NCI-H1694 treated with DMSO at 0.1 percent for 48 hours (cell line): ENCODE data around the gene MID1.

ENCODE experiments used
- DNase-seq: peaks from one replicate; lab custom pipeline; 2025; lab: John Stamatoyannopoulos, UW

Gene MID1

GRCh38 chrX:10529344-10529743 is 91.0 kb downstream of the MID1 start:
- no peak for DNase-seq

- no peak for DNase-seq
These were observed 93.9 kb downstream of the MID1 start for GRCh38 chrX:10526451-10526850.

GRCh38 chrX:10525381-10526120 is 94.8 kb downstream of the MID1 start:
- DNase-seq: no peak

- DNase-seq: no peak
These were observed 95.8 kb downstream of the MID1 start for GRCh38 chrX:10524578-10524977.

DNA sequence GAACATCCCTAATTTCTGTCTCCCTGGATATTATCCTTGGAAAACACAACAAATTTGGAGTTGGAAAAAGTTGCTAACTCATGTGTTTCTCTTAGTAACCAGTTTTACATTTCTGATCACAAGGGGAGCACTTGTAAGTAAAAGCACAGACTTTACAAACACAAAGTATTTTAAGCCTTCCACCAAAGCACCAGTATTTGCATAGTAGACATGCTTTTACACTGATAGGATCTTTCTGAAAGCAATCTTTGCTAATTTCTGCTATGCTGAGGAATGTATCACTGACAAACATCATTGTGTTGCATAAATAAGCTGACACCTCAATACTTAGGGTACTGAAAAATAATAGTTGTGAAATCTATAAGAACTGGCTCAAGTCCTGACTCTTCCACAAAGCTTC is 100.6 kb downstream of the MID1 start:
- DNase-seq: no peak

DNA sequence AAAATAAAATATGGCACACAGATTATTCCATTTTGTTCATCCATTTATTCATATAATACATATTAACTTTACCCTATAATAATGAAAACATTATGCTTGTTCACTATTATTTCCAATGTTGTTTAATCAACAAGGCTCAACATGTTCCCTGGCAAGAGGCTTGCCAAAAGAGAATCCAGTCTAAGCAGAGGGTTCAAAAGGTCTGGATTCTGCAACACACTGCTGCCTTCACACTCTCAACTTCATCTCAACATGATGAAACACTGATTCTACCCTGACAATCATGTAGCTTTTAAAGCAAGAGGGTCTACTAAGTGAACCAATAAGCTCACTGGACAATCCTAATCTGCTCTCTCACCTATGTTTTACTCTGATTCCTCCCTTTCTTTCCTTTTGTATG is 101.1 kb downstream of the MID1 start:
- DNase-seq: no peak

GRCh38 chrX:10518073-10518472 is 102.3 kb downstream of the MID1 start:
- no peak for DNase-seq

DNA sequence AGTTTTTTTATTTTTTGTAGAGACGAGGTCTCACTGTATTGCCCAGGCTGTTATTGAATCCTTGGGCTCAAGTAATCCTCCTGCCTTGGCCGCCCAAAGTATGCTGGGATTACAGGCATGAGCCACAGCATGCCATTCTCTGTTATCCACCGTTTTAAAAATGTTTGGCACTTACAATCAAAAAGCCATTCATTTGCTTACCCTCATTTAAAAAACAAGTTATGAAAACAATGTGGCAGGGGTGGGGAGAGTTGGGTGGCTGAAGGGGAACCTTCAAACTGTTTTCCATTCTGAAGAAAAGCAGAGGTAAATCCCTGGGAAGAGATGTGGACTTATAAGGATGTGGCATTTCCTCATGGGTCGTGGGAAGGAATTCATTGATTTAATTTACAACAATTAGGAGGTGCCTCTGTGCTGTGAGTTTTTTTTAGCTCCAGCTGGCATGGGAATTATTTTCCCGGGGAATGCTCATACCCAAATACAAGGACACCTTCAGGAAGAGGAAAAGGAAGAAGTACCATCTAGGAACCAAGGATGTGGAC is 103.5 kb downstream of the MID1 start:
- no peak for DNase-seq

DNA sequence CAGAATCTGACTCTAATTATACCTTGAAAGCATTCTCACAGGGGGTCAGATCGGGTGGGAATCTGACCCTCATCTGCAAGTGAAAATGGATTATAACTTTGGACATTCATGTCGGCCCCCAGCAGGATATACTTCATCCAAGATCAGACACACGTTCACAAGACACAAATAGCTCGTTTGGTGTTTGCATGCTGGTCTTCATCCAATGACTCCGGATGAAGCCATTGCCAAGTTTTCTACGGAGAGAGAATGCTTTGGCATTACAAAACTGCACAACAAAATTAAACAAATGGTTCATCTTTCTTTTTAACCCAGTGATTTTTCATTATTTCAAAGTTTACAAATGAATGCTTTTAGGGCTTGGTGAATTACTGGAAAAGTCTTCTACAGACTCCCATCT is 105.5 kb downstream of the MID1 start:
- DNase-seq: no peak

- DNase-seq: no peak
These were observed 106.4 kb downstream of the MID1 start for GRCh38 chrX:10513974-10514373.

DNA sequence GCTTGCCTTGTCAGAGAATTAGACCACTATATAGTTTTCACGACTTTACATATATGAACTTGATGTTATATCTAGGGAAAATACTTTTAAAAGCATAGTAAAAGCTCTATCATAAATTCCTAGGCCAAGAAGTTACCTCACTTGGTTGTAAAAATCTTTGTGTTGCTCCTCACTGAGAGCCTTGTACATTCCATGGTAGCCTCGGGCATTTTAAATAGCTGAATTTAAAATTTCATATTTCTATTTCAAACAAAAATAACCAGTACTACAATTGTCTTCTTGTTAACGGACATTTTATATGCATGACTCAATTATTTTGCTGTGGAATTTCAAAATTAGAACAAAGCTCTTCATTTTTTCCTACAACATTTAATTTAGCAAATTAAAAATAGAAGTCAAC is 107.6 kb downstream of the MID1 start:
- DNase-seq: no peak

- DNase-seq: no peak
These were observed 108.1 kb downstream of the MID1 start for GRCh38 chrX:10512258-10512657.

- DNase-seq: no peak
These were observed 111.0 kb downstream of the MID1 start for GRCh38 chrX:10509397-10509796.

DNA sequence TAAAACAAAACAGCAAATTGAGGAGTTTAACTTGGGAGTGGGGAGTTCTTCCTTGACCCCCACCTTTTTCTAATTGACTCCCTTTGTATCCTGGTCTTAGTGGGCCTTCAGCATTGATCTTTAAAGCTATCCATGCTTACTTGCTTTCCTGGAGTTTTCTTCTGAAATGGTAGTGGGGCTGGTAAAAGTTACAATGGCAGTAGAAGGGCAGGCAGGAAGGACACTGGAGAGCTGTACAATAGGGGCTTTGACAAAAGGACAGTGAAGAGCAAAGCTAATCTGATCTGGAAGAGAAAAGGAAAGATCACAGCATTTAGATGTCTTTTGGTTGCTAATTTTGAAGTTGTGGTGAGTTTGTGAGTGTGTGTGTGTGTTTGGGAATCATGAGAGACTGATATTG is 111.5 kb downstream of the MID1 start:
- DNase-seq: no peak

DNA sequence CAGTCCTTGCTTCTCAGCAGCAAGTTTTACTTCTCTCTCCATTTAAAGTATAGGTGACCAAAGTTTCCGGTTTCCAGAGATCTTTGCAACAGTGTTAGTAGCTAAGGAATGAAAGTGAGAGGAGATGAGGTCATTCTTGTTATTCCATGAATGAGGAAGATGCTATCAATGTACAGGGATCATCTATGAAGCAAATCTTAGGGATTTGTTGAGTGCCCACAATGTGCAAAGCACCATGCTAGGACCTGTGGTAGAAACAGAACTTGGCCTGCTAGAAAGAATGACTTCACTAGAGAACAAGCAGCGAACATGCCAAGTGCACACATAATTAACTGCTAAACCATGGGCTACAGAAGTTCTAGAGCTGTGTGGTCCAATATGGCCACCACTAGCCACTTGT is 112.5 kb downstream of the MID1 start:
- no peak for DNase-seq

GRCh38 chrX:10507181-10507580 is 113.2 kb downstream of the MID1 start:
- no peak for DNase-seq

DNA sequence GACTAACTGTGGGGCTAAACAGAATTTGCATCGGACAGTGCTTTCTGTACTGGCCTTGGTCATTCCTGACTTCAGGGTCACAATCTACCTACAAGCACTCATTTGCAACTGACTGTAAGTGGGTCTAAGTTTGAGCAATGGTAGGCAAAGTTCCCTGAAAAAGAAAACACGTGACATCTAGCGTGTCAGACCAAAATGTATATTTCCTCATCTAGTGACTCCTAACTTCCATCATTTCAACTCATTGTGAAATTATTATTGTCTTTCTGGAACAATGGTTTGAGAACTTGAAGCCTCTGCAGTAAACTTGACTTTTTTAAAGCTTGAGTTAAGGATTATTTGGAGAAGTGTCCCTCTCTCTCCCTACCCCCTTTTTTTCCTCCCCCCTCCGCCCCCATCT is 113.6 kb downstream of the MID1 start:
- DNase-seq: no peak

- DNase-seq: no peak
These were observed 114.7 kb downstream of the MID1 start for GRCh38 chrX:10505726-10506125.

DNA sequence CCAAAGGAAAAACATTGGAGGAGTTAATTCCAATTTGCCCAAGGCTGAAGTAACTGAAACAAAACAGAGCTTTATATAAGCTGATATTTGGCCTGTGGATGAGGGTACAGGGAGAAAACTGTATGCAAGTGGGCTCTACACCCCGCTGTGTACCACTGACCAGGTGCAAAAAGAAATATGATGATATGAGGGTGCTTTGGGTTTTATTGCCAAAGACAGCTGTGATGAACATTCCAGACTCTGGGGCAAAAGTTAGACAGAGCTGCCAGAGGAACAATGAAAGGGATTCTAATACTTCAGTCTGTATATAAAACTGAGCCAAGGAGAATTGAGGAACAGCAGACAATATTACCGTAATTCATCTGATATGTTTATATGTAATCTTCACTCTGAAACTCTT is 117.4 kb downstream of the MID1 start:
- DNase-seq: no peak

DNA sequence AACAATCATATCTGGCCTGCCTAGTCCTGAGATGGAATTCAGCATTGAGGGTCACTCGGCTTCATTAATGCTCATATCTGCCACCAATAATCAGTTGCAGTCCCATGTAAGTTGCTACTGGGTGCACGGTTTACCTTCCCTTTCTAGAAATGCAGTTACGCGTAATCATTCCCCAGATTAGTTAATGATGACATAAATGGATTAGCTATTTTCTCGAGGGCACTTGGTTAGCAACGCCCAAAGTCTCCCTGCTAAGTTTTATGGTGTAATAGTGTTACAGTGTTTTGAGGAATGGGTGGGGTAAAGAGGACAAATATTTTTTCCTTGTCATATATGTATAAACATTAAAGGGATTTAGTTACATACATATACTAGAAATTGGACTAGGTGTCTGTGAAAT is 118.8 kb downstream of the MID1 start:
- DNase-seq: no peak

DNA sequence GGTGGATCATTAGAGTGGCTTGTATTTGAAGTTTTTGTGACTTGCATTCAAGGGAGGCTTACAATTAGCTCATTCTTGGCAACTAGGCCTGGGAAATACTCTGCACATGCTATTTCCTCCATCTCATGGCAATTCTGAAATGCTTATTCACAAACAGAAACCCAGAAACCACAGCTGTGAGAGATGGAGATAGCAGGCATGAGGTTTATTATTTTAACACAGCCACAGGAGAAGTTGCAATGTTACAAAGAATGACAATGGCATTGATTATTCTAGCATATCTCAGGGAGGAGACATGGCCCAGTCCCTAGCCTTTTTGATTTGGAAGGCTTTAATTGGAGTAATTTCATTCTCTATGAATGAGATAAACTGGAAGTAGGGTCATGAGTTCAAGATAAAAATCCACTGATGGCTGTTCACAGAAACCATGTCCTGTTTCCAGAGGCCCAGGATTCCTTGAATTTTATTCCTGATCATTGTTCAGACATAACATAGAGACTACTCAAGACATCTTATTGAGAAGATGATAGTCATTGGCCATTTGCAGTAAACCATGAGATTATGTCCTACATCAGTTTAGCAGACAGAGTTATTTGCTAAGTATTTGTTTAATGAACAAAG is 123.9 kb downstream of the MID1 start:
- DNase-seq: no peak

GRCh38 chrX:10495677-10496076 is 124.7 kb downstream of the MID1 start:
- DNase-seq: no peak

DNA sequence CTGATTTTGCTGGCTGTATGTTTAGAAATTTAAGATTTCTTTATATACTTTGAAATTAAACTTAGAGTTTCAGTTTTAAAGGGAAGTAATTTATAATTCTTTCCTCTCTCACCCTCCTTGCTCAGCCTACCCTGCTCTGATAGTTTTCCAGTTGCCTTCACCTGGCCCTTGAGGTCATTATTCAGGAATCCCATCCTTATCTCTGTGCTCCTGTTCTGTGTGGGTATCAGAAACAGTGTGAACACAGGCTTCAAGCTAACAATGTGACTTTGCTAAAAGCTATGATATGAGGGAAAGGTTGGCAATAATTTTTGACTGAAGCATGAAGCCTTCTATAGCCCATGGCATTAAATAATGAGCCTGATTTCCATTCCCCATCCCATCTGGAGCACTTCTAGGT is 128.1 kb downstream of the MID1 start:
- no peak for DNase-seq

- DNase-seq: no peak
These were observed 134.0 kb downstream of the MID1 start for GRCh38 chrX:10486373-10486772.
